MCF 10A (cell line): ENCODE measurements around the gene REXO4. TPM values are rescaled to one million over a fixed set of nuclear protein-coding genes. Genes with fewer than 3 reads are reported as not detected.

Source experiments
- BruUV-seq: library from RNA; stranded (reverse); fragments of 400-500 nt; replicated peaks from 2 replicates; lab custom pipeline; 2021; lab: Mats Ljungman, UMichigan
- CTCF ChIA-PET: fragments of 300-600 bp; sonication (Branson Sonifier 250); formaldehyde crosslinking; extraction: SDS; loops from one replicate; lab custom pipeline; 2021; ENCODE audit warnings: antibody characterized with exemption, inconsistent platforms; lab: Yijun Ruan, JAX
- POLR2A ChIA-PET: fragments of 300-600, 350-650 bp; sonication (Branson Sonifier 250); formaldehyde crosslinking; extraction: SDS; loops from one replicate; lab custom pipeline; 2020; ENCODE audit warnings: antibody characterized with exemption, inconsistent platforms; lab: Yijun Ruan, JAX
- DNase-seq: peaks from one replicate; pipeline ENCODE4 v3.0.0-alpha.2; 2018; ENCODE audit not compliant: unreplicated experiment
- H3K27ac Mint-ChIP-seq: one replicate; pipeline ENCODE4 v1.8.0; 2022; ENCODE audit warnings: mild to moderate bottlenecking, low read depth, mixed read lengths; ENCODE audit not compliant: unreplicated experiment
- H3K27me3 Mint-ChIP-seq: one replicate; pipeline ENCODE4 v1.8.0; 2022; ENCODE audit warnings: mixed read lengths; ENCODE audit not compliant: insufficient read depth, unreplicated experiment
- H3K36me3 Mint-ChIP-seq: one replicate; pipeline ENCODE4 v1.8.0; 2022; ENCODE audit warnings: mild to moderate bottlenecking, moderate library complexity, mixed read lengths; ENCODE audit not compliant: insufficient read depth, unreplicated experiment
- H3K4me1 Mint-ChIP-seq: one replicate; pipeline ENCODE4 v1.8.0; 2022; ENCODE audit warnings: mixed read lengths; ENCODE audit not compliant: insufficient read depth, unreplicated experiment
- H3K4me3 Mint-ChIP-seq: one replicate; pipeline ENCODE4 v1.8.0; 2022; ENCODE audit warnings: mild to moderate bottlenecking, moderate library complexity, mixed read lengths; ENCODE audit not compliant: unreplicated experiment
- H3K9me3 Mint-ChIP-seq: one replicate; pipeline ENCODE4 v1.8.0; 2022; ENCODE audit warnings: mixed read lengths; ENCODE audit not compliant: unreplicated experiment
- intact Hi-C: fragments of 100-400 bp; cut with micrococcal nuclease; formaldehyde crosslinking; loops from 2 replicates; pipeline ENCODE4 v1.14.1; 2022
- total RNA-seq: library from RNA; stranded (reverse); gene quantifications from 2 replicates; pipeline ENCODE4 v1.2.3, GENCODE V29; 2022
- TF ChIP-seq, protein P1 (sequence below): fragments of 200-600 bp; IDR thresholded peaks from one replicate; pipeline ENCODE4 v1.8.0; 2022; ENCODE audit warnings: antibody characterized with exemption, mild to moderate bottlenecking; ENCODE audit not compliant: unreplicated experiment

Gene REXO4
- total RNA-seq, 1 experiment from 2014 or later: 38.1 TPM

DNA sequence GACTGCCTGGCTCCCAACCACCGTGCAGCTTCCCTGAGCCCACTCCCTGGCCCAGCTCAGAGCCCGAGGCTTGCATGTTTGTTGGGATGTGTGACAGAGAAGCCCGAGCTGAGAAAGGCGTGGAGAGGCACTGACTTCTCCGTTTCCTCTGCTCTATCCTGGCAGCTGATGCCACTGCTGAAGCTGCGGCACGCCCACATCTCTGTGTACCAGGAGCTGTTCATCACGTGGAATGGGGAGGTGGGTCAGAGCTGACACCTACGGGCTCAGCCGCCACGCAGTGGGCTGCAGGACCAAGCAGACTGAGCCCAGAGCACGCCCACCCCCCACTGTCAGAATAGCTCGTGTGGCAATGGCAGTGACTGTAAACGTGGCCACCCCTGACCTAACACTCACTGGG lies 32.4 kb downstream of the REXO4 start:
- ChIA-PET POLR2A (no interaction called here), CTCF (interaction anchor here (2.1 kb wide), 1 partner anchor 199 kb away, joined by 7 read pairs; no protein-coding TSS in a partner anchor)
- Mint-ChIP-seq H3K4me1 (no peaks in the 10 kb centered on the region), H3K9me3 (no peaks in the 10 kb centered on the region), H3K36me3 (no peaks in the 10 kb centered on the region), H3K27me3 (no peaks in the 10 kb centered on the region), H3K27ac (no peak overlapping the region), H3K4me3 (no peak overlapping the region)
- DNase-seq: no peak
- TF ChIP-seq, protein P1, sequence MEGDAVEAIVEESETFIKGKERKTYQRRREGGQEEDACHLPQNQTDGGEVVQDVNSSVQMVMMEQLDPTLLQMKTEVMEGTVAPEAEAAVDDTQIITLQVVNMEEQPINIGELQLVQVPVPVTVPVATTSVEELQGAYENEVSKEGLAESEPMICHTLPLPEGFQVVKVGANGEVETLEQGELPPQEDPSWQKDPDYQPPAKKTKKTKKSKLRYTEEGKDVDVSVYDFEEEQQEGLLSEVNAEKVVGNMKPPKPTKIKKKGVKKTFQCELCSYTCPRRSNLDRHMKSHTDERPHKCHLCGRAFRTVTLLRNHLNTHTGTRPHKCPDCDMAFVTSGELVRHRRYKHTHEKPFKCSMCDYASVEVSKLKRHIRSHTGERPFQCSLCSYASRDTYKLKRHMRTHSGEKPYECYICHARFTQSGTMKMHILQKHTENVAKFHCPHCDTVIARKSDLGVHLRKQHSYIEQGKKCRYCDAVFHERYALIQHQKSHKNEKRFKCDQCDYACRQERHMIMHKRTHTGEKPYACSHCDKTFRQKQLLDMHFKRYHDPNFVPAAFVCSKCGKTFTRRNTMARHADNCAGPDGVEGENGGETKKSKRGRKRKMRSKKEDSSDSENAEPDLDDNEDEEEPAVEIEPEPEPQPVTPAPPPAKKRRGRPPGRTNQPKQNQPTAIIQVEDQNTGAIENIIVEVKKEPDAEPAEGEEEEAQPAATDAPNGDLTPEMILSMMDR: no peak
- no TSS peak for BruUV-seq
- intact Hi-C loops: no loop called here

- POLR2A ChIA-PET: no interaction called here
- intact Hi-C loops: no loop called here
- TF ChIP-seq, protein P1: no peak
- Mint-ChIP-seq H3K4me1 (no peaks in the 10 kb centered on the region), H3K27ac (no peak overlapping the region), H3K27me3 (no peaks in the 10 kb centered on the region), H3K36me3 (no peaks in the 10 kb centered on the region), H3K9me3 (no peaks in the 10 kb centered on the region), H3K4me3 (no peak overlapping the region)
- no TSS peak for BruUV-seq
- CTCF ChIA-PET: interaction anchor here (2.1 kb wide), 1 partner anchor 198 kb away, joined by 7 read pairs; no protein-coding TSS in a partner anchor
- DNase-seq: no peak
Observed at GRCh38 chr9:133384736-133385321, 33.0 kb downstream of the REXO4 start.

DNA sequence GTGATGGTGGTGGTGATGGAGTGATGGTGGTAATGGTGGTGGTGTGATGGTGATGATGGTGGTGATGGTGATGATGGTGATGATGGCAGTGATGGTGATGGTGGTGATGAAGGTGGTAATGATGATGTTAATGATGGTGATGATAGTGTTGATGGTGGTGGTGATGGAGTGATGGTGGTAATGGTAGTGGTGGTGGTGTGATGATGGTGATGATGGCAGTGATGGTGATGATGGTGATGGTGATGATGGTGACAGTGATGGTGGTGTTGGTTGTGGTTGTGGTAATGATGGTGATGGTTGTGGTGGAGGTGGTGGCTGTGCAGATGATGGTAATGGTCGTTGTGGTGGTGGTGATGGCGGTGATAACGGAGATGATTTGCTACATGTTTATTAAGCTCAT lies 34.4 kb downstream of the REXO4 start:
- no peak for DNase-seq

DNA sequence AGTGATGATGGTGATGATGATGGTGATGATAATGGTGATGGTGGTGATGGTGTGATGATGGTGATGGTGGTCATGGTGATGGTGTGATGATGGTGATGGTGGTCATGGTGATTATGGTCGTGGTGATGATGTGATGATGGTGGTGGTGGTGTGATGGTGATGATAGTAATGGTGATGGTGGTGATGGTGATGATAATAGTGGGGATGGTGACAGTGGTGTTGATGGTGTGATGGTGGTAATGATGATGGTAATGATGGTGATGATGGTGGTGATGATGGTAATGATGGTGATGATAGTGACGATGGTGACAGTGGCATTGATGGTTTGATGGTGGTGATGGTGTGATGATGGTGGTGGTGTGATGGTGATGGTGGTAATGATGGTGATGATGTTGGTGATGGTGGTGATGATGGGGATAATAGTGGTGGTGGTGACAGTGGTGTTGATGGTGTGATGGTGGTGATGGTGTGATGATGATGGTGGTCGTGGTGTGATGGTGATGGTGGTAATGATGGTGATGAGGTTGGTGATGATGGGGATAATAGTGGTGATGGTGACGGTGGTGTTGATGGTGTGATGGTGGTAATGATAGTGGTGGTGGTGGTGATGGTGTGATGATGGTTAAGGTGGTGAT lies 35.2 kb downstream of the REXO4 start:
- Mint-ChIP-seq H3K27ac (no peak overlapping the region), H3K36me3 (no peaks in the 10 kb centered on the region), H3K27me3 (no peaks in the 10 kb centered on the region), H3K9me3 (no peaks in the 10 kb centered on the region), H3K4me1 (peaks cover 9% of the 10 kb centered on the region), H3K4me3 (no peak overlapping the region)
- DNase-seq: no peak
- no TSS peak for BruUV-seq
- TF ChIP-seq, protein P1: no peak
- ChIA-PET CTCF (no interaction called here), POLR2A (no interaction called here)
- intact Hi-C loops: no loop called here

More for the DNA sequence above, 34.4 kb downstream of the REXO4 start:
- Mint-ChIP-seq H3K27me3 (no peaks in the 10 kb centered on the region), H3K4me1 (peaks cover 1% of the 10 kb centered on the region), H3K27ac (no peak overlapping the region), H3K4me3 (no peak overlapping the region), H3K9me3 (no peaks in the 10 kb centered on the region), H3K36me3 (no peaks in the 10 kb centered on the region)
- intact Hi-C loops: no loop called here
- ChIA-PET CTCF (no interaction called here), POLR2A (interaction anchor here (0.6 kb wide), 1 partner anchor 36 kb away, joined by 3 read pairs; the partner anchor contains the start of genes MED22 and RPL7A)
- TF ChIP-seq, protein P1: no peak
- BruUV-seq: no TSS peak
